GM19438 (cell line): ENCODE measurements around the gene KIF4A.
"Not testable (repeated sequence)": the region's sequence is repeated elsewhere in the genome, so short reads cannot be mapped to it uniquely, and the experiment has no call there.

Experiments
- ATAC-seq: cut with Tn5 transposase; IDR thresholded peaks from one replicate; pipeline ENCODE4 v1.9.1; 2021; ENCODE audit warnings: low read depth; ENCODE audit not compliant: unreplicated experiment

KIF4A gene

GRCh38 chrX:70289168-70289792 lies 624 bp upstream of the KIF4A start:
- no peak for ATAC-seq

GRCh38 chrX:70292788-70293187 lies 2.9 kb downstream of the KIF4A start:
- no peak for ATAC-seq

GRCh38 chrX:70293621-70294020 lies 3.7 kb downstream of the KIF4A start:
- ATAC-seq = no peak

- no peak for ATAC-seq
These were observed 11.8 kb downstream of the KIF4A start for GRCh38 chrX:70301716-70302115.

- no peak for ATAC-seq
These were observed 23.6 kb downstream of the KIF4A start for GRCh38 chrX:70313503-70313902.

GRCh38 chrX:70322784-70323183 lies 32.9 kb downstream of the KIF4A start:
- no peak for ATAC-seq

GRCh38 chrX:70323628-70324027 lies 33.7 kb downstream of the KIF4A start:
- not testable (repeated sequence) for ATAC-seq

- ATAC-seq = no peak
These were observed 34.4 kb downstream of the KIF4A start for GRCh38 chrX:70324326-70324725.

DNA sequence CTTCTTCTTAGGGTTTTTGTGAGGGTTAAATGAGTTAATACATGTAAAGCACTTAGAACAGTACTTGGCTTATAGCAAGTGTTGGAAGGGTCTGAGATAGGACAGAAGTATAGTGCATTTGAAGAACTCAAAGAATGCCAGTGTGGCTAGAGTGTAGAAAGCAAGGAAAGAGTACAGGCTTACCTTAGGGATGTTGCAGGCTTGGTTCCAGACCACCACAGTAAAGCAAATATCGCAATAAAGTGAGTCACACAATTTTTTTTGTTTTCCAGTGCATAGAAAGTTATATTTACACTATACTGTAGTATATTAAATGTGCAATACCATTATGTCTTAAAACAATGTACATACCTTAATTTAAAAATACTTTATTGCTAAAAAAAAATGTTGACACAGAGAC lies 41.3 kb downstream of the KIF4A start:
- ATAC-seq = no peak

GRCh38 chrX:70332600-70332999 lies 42.7 kb downstream of the KIF4A start:
- no peak for ATAC-seq

DNA sequence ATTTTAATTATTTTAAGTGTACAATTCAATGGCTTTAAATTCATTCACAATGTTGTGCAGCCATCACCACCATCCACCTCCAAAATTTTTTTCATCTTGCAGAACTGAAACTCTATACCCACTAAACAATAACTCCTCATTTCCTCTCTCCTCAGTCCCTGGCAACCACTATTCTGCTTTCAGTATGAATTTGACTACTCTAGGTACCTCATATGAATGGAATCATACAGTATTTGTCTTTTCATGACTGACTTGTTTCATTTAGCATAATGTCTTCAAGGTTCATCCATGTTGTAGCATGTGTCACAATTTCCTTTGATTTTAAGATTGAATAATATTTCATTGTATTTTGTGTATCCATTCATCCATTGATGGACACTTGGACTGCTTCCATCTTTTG lies 46.9 kb downstream of the KIF4A start:
- ATAC-seq = peak; percentile 100

DNA sequence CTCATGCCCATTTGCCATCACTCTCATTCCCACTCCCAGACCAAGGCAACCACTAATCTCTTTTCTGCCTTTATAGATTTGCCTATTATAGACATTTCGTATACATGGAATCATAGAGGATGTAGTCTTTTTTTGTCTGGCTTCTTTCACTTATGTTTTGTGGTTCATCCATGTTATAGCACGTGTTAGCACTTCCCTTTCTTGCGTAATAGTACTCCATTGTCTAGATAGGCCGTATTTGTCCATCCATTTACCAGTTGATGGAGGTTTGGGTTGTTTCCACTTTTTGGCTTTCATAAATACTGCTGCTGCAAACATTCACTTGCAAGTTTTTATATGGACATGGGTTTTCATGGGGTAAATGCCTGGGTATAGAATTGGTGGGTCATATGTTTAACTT lies 48.4 kb downstream of the KIF4A start:
- no peak for ATAC-seq

DNA sequence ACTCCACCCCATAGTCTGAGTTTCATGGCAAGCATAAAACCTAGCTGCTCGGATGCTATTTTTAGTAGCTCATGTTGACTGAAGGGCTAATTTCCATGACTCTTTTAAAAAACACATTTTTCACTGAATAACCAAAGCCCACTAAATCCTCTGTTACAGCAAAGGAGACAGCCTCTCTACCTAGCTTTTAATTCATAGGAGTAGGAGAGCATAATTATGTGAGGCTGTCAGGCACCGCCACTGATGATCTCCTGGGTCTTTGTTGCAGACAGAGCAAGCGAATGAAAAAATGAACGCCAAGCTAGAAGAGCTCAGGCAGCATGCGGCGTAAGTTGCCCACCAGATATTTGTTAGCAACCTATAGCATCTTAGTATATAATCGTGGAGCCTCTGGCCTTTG lies 53.5 kb downstream of the KIF4A start:
- ATAC-seq = no peak

GRCh38 chrX:70346418-70347070 lies 56.6 kb downstream of the KIF4A start:
- no peak for ATAC-seq

- ATAC-seq = not testable (repeated sequence)
These were observed 58.9 kb downstream of the KIF4A start for GRCh38 chrX:70348825-70349224.

DNA sequence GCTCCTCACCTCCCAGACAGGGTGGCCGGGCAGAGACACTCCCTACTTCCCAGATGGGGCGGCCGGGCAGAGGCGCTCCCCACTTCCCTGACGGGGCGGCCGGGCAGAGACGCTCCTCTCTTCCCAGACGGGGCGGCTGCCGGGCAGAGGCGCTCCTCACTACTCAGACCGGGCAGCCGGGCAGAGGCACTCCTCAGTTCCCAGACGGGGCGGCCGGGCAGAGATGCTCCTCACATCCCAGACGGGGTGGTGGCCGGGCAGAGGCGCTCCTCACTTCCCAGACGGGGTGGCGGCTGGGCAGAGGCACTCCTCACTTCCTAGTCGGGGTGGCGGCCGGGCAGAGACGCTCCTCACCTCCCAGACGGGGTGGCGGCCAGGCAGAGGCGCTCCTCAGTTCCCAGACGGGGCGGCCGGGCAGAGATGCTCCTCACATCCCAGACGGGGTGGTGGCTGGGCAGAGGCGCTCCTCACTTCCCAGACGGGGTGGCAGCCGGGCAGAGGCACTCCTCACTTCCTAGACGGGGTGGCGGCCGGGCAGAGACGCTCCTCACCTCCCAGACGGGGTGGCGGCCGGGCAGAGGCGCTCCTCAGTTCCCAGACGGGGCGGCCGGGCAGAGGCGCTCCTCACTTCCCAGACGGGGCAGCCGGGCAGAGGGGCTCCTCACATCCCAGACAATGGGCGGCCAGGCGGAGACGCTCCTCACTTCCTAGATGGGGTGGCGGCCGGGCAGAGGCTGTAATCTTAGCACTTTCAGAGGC lies 59.6 kb downstream of the KIF4A start:
- not testable (repeated sequence) for ATAC-seq

DNA sequence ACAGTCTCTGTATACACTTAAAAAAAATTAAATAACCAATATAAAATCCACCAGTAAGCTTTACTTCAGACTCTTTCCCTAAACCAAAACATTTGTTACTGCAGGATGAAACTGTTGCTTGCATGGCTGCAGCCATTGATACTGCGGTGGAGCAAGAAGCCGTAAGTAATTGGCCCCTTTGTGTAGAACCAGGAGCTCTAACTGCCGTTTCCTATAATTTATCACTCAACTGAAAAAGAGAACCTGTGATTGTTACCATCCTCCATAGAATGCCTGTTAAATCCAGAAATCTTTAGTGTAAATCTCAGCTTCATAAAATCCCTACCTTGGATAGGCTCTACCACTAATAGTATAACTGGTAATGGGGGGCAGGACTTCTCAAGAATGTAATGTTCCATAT lies 62.6 kb downstream of the KIF4A start:
- ATAC-seq = no peak

- ATAC-seq = no peak
These were observed 63.6 kb downstream of the KIF4A start for GRCh38 chrX:70353514-70353913.

DNA sequence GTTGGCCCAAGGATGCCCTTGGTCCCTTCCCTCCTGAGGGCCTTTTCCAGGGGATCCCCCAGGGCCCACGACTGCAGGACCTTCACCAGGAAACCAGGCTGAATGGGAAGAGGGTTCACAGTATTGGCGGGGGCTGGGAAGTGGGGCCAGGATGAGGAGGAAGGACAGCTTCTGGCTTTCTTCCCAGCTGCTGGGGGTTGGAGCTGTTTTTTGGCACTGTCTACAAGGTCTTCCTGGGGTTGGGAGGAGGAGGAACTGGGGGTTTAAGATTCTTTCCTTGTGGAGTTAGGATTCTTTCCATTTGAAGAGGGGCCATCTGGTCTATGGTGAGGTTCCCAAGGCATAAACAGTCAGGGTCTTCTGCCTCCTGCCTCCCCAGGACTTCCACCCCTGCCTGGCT lies 64.8 kb downstream of the KIF4A start:
- no peak for ATAC-seq

GRCh38 chrX:70359458-70359857 lies 69.6 kb downstream of the KIF4A start:
- no peak for ATAC-seq

GRCh38 chrX:70360366-70360765 lies 70.5 kb downstream of the KIF4A start:
- ATAC-seq = no peak

DNA sequence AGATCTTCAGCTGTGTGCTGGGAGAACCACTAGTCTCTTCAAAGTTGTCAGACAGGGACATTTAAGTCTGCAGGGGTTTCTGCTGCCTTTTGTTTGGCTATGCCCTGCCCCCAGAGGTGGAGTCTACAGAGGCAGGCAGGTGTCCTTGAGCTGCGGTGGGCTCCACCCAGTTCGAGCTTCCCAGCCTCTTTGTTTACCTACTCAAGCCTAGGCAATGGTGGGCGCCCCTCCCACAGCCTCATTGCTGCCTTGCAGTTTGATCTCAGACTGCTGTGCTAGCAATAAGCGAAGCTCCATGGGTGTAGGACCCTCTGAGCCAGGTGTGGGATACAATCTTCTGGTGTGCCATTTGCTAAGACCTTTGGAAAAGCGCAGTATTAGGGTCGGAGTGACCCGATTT lies 78.8 kb downstream of the KIF4A start:
- ATAC-seq = not testable (repeated sequence)
